Naive thymus-derived CD8-positive, alpha-beta T cell (primary cell): ENCODE data around the gene SPR. TPM values are rescaled to one million over a fixed set of nuclear protein-coding genes. Genes with fewer than 3 reads are reported as not detected.

Source experiments
- ATAC-seq, 2 donors: fragments of 150-1000 bp; cut with Tn5 transposase in 1 of 2; sonication (Bioruptor Pico), chemical (Tn5 transposase) in 1 of 2; 1 replicate in 1 of 2; 2 replicates in 1 of 2; pipeline ENCODE4 v1.10.0; 2021; ENCODE audit warnings: mild to moderate bottlenecking in 2 of 2, moderate library complexity in 2 of 2
- POLR2A ChIA-PET: fragments of 350-600 bp; sonication (Branson Sonifier 250); formaldehyde crosslinking; loops from one replicate; lab custom pipeline; 2021; ENCODE audit warnings: antibody characterized with exemption; lab: Charles Lee
- DNase-seq, 10 donors: peaks; one replicate each; pipeline versions ENCODE4 v3.0.0 to v3.0.0-alpha.2; 2020 to 2022
- H3K27ac Mint-ChIP-seq, 10 donors: one replicate each; pipeline ENCODE4 v1.8.0; 2020 to 2022; ENCODE audit warnings: mild to moderate bottlenecking in 10 of 10, mixed read lengths in 10 of 10, moderate library complexity in 4 of 10, inconsistent platforms in 1 of 10
- H3K27me3 Mint-ChIP-seq, 5 donors: one replicate each; pipeline ENCODE4 v1.8.0; 2021 to 2022; ENCODE audit warnings: mixed read lengths in 5 of 5
- H3K36me3 Mint-ChIP-seq, 3 donors: one replicate each; pipeline ENCODE4 v1.8.0; 2020 to 2022; ENCODE audit warnings: mixed read lengths in 3 of 3, mild to moderate bottlenecking in 2 of 3, inconsistent platforms in 1 of 3
- H3K4me1 Mint-ChIP-seq, 4 donors: one replicate each; pipeline ENCODE4 v1.8.0; 2021 to 2022; ENCODE audit warnings: mixed read lengths in 4 of 4
- H3K4me3 Mint-ChIP-seq, 10 donors: one replicate each; pipeline ENCODE4 v1.8.0; 2020 to 2022; ENCODE audit warnings: mild to moderate bottlenecking in 10 of 10, mixed read lengths in 10 of 10, moderate library complexity in 6 of 10, inconsistent platforms in 1 of 10
- H3K9me3 Mint-ChIP-seq, 9 donors: one replicate each; pipeline ENCODE4 v1.8.0; 2020 to 2022; ENCODE audit warnings: mixed read lengths in 9 of 9, mild to moderate bottlenecking in 3 of 9, inconsistent platforms in 1 of 9, moderate library complexity in 1 of 9
- polyA plus RNA-seq, 3 donors: library from polyadenylated mRNA; unstranded; fragments of 300-500 nt; fragmentation: Illumina TruSeq; gene quantifications; one replicate each; pipeline ENCODE4 v1.2.3, GENCODE V29; 2021
- total RNA-seq, 8 experiments: library from RNA in 2 of 8; stranded (reverse) in 2 of 8; gene quantifications; one replicate each; pipeline ENCODE4 v1.2.3 and lab custom pipeline; 2021 to 2026

The SPR gene
- total and polyA plus RNA-seq, 5 experiments from 2014 or later, result 0.52 to 1.8 (median 0.63) TPM; not detected in 2

DNA sequence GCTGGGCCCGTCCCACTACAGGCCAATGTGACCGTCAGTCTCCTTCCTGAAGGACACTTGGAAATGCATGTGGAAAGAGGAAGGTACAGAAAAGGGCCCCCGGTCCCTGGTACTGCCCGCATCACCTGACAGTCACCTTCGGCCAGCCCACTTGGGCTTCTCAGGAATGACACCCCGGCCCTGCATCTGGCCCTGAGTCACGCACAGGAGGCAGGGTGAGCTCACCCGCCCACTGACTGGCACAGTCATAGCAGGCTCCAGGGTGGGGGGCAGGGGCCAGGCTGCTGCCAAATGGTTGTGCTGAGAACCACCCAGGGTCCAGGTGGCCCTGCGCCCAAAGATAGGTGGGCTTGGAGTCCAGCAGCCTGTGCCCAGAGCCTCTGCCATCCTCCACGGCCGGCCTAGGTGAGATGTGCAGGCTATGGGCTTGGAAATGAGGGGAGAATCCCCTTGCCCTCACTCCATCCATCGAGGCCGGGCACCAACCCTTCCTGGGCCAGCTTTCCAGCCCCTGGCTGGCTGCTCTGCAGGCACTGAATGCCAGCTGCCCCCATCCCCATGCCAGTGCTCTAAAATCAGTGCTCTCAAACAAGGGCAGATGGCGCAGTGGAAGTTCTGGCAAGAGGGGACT lies 44.2 kb downstream of the SPR start:
- DNase-seq (no peak), ATAC-seq (no peak)
- peaks cover 2 to 26% (median 9%) of the 10 kb centered on the region in 5 donors for H3K27me3 Mint-ChIP-seq

DNA sequence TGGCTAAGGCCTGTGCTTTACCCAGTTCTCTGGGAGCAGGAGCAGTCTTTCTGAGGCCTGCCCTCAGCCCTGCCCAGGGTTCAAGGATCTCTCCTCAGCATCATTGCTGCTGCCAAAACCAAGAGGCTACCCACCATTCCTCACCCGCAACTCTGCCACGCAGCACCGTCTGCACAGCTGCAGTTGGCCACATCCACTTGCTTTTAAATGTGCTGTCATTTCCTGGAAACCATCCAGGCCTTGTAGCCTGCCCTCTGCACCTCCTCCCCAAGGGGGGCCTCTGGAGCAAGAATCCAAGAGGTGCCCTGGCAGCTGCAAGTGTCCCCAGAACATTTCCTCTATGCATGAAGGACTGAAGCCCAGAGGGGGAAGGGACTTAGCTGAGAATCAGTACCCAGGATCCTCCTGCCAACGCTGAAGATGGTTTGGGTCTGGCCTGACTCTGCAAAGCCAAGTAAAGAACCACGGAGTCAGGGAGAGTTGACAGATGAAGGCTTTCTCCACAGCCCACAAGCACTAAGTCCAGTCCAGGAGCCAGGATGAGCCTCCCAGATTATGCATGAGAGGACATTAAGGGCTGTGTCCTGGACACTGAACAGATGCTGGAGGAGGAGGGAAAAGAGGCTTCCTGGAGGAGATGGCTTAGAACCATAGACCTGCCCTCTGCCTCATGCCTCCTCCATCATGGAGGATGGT lies 45.0 kb downstream of the SPR start:
- Mint-ChIP-seq H3K9me3 (no peaks in the 10 kb centered on the region), H3K27me3 (peaks cover 2 to 26% (median 9%) of the 10 kb centered on the region in 5 donors), H3K4me1 (no peaks in the 10 kb centered on the region), H3K36me3 (peaks cover 0 to 3% (median 0%) of the 10 kb centered on the region in 3 donors), H3K27ac (no peak overlapping the region), H3K4me3 (no peak overlapping the region)
- DNase-seq, result no peak
- ATAC-seq, result no peak
- POLR2A ChIA-PET, result no interaction called here

More for the DNA sequence above, 44.2 kb downstream of the SPR start:
- POLR2A ChIA-PET, result no interaction called here
- no peak overlapping the region for H3K4me3 Mint-ChIP-seq
- no peak overlapping the region for H3K27ac Mint-ChIP-seq
- H3K4me1 Mint-ChIP-seq, result no peaks in the 10 kb centered on the region
- no peaks in the 10 kb centered on the region for H3K9me3 Mint-ChIP-seq
- H3K36me3 Mint-ChIP-seq, result peaks cover 0 to 3% (median 0%) of the 10 kb centered on the region in 3 donors

DNA sequence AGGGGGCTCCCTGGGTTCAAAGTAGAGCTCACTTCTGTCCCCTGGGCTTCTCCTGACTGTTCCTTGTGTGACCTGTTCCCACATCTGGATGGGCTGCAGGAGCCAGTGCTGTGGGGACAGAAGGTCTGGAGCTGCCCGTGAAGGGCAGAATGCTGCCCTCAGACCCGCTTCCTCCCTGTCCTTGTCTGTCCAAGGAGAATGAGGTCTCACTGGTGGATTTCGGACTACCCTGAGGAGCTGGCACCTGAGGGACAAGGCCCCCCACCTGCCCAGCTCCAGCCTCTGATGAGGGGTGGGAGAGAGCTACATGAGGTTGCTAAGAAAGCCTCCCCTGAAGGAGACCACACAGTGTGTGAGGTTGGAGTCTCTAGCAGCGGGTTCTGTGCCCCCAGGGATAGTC lies 45.6 kb downstream of the SPR start:
- no peak overlapping the region for H3K4me3 Mint-ChIP-seq
- H3K4me1 Mint-ChIP-seq, result no peaks in the 10 kb centered on the region
- peaks cover 0 to 3% (median 0%) of the 10 kb centered on the region in 3 donors for H3K36me3 Mint-ChIP-seq
- POLR2A ChIA-PET, result no interaction called here
- H3K27ac Mint-ChIP-seq, result no peak overlapping the region
- DNase-seq (no peak), ATAC-seq (no peak)
- H3K27me3 Mint-ChIP-seq, result peaks cover 2 to 26% (median 9%) of the 10 kb centered on the region in 5 donors
- no peaks in the 10 kb centered on the region for H3K9me3 Mint-ChIP-seq

DNA sequence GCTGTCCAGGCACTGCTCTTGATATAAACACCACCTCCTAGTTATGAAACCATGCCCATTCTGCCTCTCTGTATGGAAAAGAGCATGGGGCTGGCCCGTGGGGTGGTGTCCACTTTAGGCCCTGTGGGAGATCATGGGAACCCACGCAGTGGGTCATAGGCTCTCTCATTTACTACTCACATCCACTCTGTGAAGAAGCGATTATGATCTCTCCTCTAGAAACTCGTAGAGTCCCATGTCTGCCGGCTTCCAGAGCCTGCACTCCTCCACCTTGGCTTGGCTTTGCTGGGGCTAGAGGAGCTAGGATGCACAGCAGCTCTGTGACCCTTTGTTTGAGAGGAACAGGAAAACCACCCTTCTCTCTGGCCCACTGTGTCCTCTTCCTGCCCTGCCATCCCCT lies 46.0 kb downstream of the SPR start:
- Mint-ChIP-seq H3K9me3 (no peaks in the 10 kb centered on the region), H3K4me1 (no peaks in the 10 kb centered on the region), H3K27me3 (peaks cover 2 to 26% (median 9%) of the 10 kb centered on the region in 5 donors), H3K36me3 (peaks cover 0 to 3% (median 0%) of the 10 kb centered on the region in 3 donors), H3K4me3 (no peak overlapping the region), H3K27ac (no peak overlapping the region)
- no peak for ATAC-seq
- DNase-seq, result no peak
- POLR2A ChIA-PET, result no interaction called here

DNA sequence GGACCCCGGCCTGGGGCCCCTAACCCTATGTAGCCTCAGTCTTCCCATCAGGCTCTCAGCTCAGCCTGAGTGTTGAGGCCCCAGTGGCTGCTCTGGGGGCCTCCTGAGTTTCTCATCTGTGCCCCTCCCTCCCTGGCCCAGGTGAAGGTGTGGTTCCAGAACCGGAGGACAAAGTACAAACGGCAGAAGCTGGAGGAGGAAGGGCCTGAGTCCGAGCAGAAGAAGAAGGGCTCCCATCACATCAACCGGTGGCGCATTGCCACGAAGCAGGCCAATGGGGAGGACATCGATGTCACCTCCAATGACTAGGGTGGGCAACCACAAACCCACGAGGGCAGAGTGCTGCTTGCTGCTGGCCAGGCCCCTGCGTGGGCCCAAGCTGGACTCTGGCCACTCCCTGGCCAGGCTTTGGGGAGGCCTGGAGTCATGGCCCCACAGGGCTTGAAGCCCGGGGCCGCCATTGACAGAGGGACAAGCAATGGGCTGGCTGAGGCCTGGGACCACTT lies 46.5 kb downstream of the SPR start:
- no peak overlapping the region for H3K4me3 Mint-ChIP-seq
- POLR2A ChIA-PET, result no interaction called here
- no peak for ATAC-seq
- no peaks in the 10 kb centered on the region for H3K9me3 Mint-ChIP-seq
- peaks cover 2 to 26% (median 9%) of the 10 kb centered on the region in 5 donors for H3K27me3 Mint-ChIP-seq
- no peaks in the 10 kb centered on the region for H3K4me1 Mint-ChIP-seq
- H3K27ac Mint-ChIP-seq, result no peak overlapping the region
- no peak for DNase-seq
- peaks cover 0 to 3% (median 0%) of the 10 kb centered on the region in 3 donors for H3K36me3 Mint-ChIP-seq

DNA sequence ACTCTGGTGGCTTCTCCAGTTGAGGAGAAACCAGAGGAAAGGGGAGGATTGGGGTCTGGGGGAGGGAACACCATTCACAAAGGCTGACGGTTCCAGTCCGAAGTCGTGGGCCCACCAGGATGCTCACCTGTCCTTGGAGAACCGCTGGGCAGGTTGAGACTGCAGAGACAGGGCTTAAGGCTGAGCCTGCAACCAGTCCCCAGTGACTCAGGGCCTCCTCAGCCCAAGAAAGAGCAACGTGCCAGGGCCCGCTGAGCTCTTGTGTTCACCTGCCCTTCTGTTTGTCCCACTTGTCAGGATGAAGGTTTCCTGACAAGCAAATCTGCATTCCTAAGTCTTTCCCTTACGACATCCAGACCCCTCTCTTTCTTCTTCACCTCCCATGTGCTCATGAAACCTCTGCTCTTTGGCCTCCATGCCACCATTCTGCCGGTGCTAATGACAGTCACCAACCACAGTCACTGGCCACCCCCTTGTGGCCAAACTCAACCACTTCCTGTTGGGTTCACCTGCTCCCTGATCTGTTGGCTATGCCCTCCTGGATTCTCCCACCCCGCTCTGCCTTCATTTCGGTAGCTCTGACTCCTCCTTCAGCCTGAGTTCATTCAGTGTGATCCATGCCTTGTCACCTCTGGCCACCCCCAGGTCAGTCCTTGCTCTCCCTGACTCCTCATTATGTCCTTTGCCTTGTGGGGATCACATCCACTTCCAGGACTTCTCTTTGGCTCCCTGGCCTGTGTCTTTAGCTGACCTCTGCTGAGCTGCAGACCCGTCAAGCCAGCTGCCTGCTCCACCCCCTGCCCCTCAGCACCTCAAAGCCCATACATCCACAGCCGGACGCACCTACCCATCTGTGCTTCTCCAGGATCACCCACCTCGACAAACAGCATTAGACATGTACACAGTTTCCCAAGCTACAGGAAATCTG lies 47.7 kb downstream of the SPR start:
- POLR2A ChIA-PET, result no interaction called here
- peaks cover 2 to 26% (median 9%) of the 10 kb centered on the region in 5 donors for H3K27me3 Mint-ChIP-seq
- H3K27ac Mint-ChIP-seq, result peak overlapping the region in 2 of 10 donors; percentile 45 to 83
- peak in 1 of 10 donors; percentile 50 for DNase-seq
- H3K4me3 Mint-ChIP-seq, result no peak overlapping the region
- H3K36me3 Mint-ChIP-seq, result peaks cover 0 to 3% (median 0%) of the 10 kb centered on the region in 3 donors
- no peak for ATAC-seq
- H3K9me3 Mint-ChIP-seq, result no peaks in the 10 kb centered on the region
- peaks cover 0 to under 1% (median 0%) of the 10 kb centered on the region in 4 donors for H3K4me1 Mint-ChIP-seq

DNA sequence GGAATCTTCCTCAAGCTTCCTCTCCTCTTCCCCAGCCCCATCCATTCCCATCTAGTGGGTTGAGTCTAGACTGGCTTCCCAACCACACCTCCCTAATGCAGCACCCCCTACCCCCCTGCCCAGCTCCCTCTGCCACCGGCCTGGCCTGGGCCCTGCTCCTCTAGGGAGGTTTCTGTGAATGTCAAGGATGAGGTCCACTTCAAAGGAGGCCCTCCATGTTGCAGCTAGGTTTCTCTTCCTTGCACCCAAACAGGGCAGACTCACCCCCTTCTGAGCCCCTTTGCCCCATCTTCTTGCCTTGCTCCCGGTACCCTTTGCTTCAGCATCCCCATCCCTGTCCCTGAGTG lies 48.4 kb downstream of the SPR start:
- H3K4me1 Mint-ChIP-seq, result peaks cover 0 to 2% (median 0%) of the 10 kb centered on the region in 4 donors
- H3K4me3 Mint-ChIP-seq, result no peak overlapping the region
- H3K27me3 Mint-ChIP-seq, result peaks cover 2 to 26% (median 9%) of the 10 kb centered on the region in 5 donors
- no peak overlapping the region for H3K27ac Mint-ChIP-seq
- H3K36me3 Mint-ChIP-seq, result peaks cover 0 to 3% (median 0%) of the 10 kb centered on the region in 3 donors
- POLR2A ChIA-PET, result no interaction called here
- ATAC-seq, result no peak
- H3K9me3 Mint-ChIP-seq, result no peaks in the 10 kb centered on the region
- DNase-seq, result peak in 1 of 10 donors; percentile 14

DNA sequence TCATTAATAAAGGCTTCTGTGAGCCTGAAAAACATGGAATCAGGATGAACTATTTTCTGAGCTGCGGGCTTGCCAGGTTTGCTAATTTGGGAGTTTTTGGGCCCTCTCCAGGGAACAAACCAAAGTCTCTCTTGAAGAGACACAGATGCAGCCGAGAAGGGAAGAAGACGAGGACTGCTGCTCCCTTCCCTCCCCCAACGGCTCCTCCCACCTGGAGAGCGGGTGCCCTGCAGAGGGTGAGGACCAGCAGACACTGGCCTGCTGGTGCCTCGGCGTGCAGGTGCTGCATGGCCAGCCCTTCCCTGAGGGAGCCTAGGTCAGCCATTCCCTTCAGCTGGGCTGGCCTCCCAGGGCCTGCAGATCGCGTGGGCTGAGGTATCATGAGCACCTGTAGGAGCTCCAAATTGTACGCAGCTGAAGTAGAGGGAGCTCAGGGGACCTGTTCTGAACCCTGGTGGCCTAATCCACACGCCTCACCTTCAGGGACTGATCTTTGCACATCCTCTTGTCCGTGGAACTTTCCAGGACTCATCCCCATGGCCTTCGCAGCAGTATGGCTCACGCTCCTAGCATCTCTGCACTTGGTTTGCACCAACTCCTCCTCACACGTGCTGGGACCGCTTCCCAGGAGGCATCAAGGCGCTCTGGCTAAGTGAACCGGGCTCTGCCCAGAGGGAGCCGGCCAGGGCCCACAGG lies 49.6 kb downstream of the SPR start:
- H3K4me3 Mint-ChIP-seq, result no peak overlapping the region
- no peaks in the 10 kb centered on the region for H3K9me3 Mint-ChIP-seq
- POLR2A ChIA-PET, result no interaction called here
- H3K27ac Mint-ChIP-seq, result no peak overlapping the region
- no peak for ATAC-seq
- peaks cover 0 to 22% (median 9%) of the 10 kb centered on the region in 5 donors for H3K27me3 Mint-ChIP-seq
- peaks cover 0 to 2% (median 0%) of the 10 kb centered on the region in 4 donors for H3K4me1 Mint-ChIP-seq
- no peak for DNase-seq
- H3K36me3 Mint-ChIP-seq, result peaks cover 0 to 3% (median 0%) of the 10 kb centered on the region in 3 donors

DNA sequence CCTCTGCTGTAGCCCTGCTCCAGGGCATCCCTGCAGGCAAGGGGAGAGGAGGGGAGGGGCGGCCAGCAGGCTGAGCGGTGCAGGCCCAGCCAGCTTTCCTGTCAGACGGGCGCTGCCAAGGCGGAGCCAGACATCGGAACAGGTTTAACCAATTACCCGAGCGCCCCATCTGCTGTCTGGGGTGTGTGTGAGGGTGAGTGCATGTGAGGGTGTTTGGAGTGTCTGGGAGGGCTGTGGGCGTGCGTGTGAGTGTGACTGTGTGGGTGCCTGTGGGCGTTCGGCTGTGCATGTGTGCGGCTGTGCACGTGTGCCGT lies 50.1 kb downstream of the SPR start:
- Mint-ChIP-seq H3K27me3 (peaks cover 0 to 22% (median 9%) of the 10 kb centered on the region in 5 donors), H3K4me3 (no peak overlapping the region), H3K4me1 (peaks cover 0 to 2% (median 0%) of the 10 kb centered on the region in 4 donors), H3K36me3 (peaks cover 0 to 3% (median 0%) of the 10 kb centered on the region in 3 donors), H3K27ac (no peak overlapping the region), H3K9me3 (no peaks in the 10 kb centered on the region)
- POLR2A ChIA-PET, result no interaction called here
- ATAC-seq (no peak), DNase-seq (no peak)

DNA sequence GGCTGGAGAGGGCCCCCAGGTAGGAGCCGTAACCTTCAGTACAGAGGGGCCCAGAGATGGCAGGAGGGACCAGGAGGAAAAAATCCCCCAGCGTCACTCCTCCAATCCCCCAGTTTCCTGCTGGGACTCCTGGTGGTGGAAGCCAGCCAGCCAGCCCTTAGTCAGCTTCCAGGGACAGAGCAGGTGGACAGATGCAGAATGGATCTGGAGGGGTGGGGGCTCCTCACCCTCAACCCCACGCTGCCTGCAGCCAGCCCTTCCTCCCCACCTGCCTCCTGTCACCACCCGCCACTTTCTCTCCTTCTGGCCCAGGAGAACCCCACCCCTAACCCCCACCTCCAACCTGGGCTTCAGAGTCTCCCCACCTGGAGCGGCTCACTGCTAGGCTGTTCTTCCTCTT lies 51.2 kb downstream of the SPR start:
- Mint-ChIP-seq H3K36me3 (peaks cover 0 to 3% (median 0%) of the 10 kb centered on the region in 3 donors), H3K9me3 (no peaks in the 10 kb centered on the region), H3K27me3 (peaks cover 0 to 22% (median 9%) of the 10 kb centered on the region in 5 donors), H3K27ac (peak overlapping the region in 1 of 10 donors; percentile 70), H3K4me3 (no peak overlapping the region), H3K4me1 (peaks cover 0 to 2% (median 0%) of the 10 kb centered on the region in 4 donors)
- ATAC-seq (no peak), DNase-seq (no peak)
- POLR2A ChIA-PET, result no interaction called here

DNA sequence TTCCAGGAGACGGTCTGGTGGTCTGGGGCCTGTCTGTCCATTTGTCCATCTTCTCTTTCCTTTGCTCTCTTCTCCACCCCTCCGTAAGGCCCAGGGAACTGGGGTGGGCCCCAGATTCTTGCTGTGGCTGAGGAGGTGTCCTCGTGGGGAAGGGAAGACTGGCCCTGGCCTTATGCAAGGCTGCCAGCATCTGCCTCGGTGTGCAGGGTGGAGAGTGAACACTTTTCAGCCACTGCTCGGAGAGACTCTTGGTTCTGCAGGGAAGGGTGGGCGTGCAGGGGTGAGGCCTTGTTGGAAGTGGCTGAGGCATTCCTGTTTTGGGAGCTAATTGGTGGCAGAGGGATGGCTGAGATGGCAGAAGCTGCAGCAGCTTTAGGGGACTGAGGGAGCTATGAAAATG lies 53.2 kb downstream of the SPR start:
- no peaks in the 10 kb centered on the region for H3K9me3 Mint-ChIP-seq
- ATAC-seq, result no peak
- H3K4me3 Mint-ChIP-seq, result no peak overlapping the region
- peaks cover 0 to 8% (median 2%) of the 10 kb centered on the region in 5 donors for H3K27me3 Mint-ChIP-seq
- no peak overlapping the region for H3K27ac Mint-ChIP-seq
- H3K36me3 Mint-ChIP-seq, result peaks cover 0 to 6% (median 0%) of the 10 kb centered on the region in 3 donors
- POLR2A ChIA-PET, result no interaction called here
- DNase-seq, result no peak
- peaks cover 0 to 2% (median 0%) of the 10 kb centered on the region in 4 donors for H3K4me1 Mint-ChIP-seq

DNA sequence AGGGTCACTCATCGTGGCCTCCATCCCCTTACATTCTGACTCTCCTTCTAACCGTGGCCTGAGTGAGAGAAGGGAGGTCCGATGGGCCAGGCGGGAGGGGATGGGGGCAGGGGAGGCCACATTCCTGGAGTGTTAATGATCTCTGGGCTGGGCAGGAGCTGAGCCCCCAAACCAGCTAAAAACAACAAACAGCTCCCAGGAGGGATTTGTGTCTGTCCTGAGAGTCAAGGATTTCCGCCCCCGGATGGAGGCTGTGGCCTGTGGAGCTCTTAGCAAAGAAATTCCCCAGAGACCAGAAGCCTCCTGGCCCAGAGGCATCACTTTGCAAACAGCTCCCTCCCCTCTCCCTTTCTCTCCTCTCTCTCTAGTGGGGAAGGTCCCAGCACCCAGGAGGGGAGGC lies 53.6 kb downstream of the SPR start:
- H3K27me3 Mint-ChIP-seq, result peaks cover 0 to 4% (median 0%) of the 10 kb centered on the region in 5 donors
- no peaks in the 10 kb centered on the region for H3K9me3 Mint-ChIP-seq
- ATAC-seq (no peak), DNase-seq (no peak)
- POLR2A ChIA-PET, result no interaction called here
- peaks cover 0 to 5% (median 0%) of the 10 kb centered on the region in 3 donors for H3K36me3 Mint-ChIP-seq
- no peak overlapping the region for H3K27ac Mint-ChIP-seq
- no peak overlapping the region for H3K4me3 Mint-ChIP-seq
- peaks cover 0 to 2% (median 0%) of the 10 kb centered on the region in 4 donors for H3K4me1 Mint-ChIP-seq
